Left kidney (tissue), 2 donors: ENCODE results near the gene PISD. TPM values are rescaled to one million over a fixed set of nuclear protein-coding genes. Genes with fewer than 3 reads are reported as not detected.

Experiments
- DNase-seq: peaks from one replicate; pipeline ENCODE4 v3.0.0-alpha.2; 2013
- polyA plus RNA-seq: library from polyadenylated mRNA; unstranded; fragments of 120-200 nt; gene quantifications from one replicate; pipeline ENCODE4 v1.2.1, GENCODE V29; 2013; ENCODE audit not compliant: insufficient read length

The PISD gene
- polyA plus RNA-seq, 1 donor, result 32.5 TPM

DNA sequence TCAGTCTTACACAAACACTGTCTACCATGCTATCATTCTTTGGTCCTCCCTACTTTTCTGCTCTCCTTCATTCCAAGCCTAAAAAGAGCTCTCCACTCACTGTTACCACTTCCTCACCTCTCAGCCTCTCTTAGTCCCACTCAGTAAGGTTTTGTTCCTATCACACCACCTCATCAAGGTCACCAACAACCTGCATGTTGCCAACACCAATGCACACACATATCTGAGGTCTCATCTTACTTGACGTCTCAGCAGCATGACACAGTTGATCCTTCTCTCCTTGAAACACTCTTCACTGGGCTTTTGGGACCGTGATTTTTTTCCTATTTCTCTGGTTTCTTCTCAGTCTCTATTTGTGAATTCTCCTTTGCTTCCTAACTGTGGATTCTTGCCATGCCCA, 8.1 kb downstream of the PISD start:
- DNase-seq, result no peak

DNA sequence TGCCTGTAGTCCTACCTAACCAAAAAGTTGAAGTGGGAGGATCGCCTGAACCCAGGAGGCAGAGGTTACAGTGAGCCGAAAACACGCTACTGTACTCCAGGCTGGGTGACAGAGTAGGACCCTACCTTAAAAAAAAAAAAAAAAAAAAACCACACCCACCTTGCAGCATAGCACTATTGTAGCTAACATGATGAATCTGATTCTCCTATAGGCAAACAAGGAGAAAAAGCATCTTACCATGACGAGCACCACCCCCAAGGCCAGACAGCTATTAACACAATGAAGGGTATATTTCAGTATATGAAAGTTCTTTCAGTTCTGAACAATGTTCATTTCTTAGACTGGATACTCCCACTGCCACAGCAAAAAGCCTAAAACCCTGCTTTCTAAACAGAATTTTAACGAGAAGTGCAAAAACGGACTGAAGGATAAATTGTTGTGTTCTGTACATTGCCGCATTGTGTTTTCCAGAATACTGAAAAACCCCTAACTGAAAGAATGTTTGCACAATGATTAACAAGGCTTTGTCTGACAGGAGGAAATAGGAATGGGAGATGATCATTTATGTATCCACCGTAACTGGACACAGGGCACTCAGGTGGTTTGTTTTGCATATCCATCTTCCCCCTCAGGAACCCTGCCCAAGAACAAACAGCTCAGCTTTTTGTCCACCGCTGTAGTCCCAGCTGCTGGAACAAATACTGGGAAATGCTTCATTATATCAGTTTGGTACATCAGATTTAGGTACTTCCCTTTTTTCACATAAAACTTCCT, 8.9 kb downstream of the PISD start:
- no peak for DNase-seq

DNA sequence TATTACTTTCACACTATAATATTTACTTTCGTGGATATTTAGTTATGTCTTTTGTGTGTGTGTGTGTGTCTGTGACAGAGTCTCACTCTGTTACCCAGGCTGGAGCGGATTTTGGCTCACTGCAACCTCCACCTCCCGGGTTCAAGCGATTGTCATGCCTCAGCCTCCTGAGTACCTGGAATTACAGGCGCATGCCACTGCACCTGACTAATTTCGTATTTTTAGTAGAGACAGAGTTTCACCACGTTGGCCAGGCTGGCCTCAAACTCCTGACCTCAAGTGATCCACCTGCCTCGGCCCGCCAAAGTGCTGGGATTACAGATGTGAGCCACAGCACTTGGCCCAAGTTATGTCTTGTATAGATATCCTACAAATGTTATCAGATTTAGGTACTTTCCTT, 9.9 kb downstream of the PISD start:
- DNase-seq, result no peak

DNA sequence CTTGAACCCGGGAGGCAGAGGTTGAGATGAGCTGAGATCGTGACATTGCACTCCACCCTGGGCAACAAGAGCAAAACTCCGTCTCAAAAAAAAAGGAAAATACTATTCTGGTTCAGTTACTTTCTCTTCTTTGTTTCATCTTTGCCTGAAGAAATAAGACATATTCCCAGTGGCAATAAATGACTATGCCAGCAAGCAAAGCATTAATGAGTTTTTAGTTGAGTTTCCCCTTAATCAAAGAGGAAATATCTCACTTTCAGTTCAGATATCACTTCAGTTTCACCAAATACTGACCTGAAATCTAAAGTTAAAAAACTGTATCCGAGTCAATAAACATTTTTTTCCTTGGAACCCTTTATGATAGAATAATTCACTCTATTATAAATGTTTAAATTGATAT, 10.4 kb downstream of the PISD start:
- no peak for DNase-seq

DNA sequence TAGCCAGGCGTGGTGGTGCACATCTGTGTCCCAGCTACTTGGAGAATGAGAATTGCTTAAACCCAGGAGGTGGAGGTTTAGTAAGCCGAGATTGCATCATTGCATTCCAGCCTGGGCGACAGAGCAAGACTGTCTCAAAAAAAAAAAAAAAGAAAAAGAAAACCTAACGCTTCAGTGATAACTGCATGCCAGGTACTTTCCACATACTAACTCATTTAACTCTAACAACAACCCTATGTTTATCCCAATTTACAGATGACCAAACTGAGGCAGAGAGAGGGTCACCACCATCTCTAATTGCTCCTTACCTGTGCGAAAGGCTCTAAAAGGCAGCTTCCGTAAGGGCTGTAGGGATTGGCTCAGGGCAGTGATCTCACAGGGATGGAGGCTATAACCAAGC, 11.6 kb downstream of the PISD start:
- DNase-seq, result no peak

DNA sequence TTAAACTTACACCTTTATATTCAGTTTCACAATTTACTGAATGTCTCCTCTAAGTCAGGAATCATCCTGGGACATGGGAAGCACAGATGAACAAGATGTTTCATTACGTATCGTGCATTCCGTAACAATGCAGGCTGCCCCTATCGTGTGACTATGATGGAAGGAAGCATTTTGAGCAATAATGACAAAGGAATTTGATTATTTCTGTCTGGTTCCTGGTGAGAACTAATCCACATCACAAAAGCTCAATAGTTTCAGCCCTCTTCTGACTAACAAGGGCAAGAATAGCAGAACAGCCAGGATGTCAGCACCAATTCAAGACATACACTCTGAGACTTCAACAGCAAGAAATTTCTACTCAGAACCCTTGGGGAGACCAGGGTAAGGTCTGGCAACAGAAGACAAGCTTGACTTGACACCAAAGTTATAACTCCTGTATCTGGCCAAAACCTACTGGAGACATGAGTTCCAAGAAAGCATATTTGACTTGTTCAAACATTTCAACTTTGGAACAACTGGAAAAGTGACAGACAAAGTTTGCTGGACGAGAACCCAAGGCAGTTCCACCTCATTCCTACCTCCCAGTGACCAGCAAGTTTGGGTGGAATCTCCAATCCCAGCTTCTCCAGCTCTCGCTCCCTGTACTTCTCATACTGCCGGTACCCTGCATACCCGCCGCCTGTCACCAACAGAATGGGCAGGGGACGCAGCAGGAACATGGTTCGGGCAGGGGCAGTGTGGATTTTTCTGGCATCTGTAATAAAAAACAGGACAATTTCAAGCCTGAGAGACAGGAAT, 14.3 kb downstream of the PISD start:
- no peak for DNase-seq

DNA sequence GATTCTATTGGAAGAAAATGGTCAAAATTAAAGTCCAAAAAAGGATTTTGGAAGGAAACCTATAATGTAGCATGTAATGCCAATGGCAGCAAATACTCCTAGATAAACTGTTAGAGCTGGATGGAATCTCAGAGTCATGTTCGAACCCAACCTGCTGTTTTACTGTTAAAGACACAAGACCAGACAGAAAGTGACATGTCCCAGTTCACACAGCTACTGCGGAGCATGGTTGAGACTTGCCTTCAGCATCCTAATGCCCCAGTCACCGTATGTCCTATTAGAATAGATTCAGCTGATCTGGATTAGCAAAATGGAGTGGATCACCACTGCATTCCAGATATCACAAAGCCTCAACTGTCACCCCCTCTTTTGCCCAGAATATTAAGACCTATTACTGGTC, 14.9 kb downstream of the PISD start:
- no peak for DNase-seq

DNA sequence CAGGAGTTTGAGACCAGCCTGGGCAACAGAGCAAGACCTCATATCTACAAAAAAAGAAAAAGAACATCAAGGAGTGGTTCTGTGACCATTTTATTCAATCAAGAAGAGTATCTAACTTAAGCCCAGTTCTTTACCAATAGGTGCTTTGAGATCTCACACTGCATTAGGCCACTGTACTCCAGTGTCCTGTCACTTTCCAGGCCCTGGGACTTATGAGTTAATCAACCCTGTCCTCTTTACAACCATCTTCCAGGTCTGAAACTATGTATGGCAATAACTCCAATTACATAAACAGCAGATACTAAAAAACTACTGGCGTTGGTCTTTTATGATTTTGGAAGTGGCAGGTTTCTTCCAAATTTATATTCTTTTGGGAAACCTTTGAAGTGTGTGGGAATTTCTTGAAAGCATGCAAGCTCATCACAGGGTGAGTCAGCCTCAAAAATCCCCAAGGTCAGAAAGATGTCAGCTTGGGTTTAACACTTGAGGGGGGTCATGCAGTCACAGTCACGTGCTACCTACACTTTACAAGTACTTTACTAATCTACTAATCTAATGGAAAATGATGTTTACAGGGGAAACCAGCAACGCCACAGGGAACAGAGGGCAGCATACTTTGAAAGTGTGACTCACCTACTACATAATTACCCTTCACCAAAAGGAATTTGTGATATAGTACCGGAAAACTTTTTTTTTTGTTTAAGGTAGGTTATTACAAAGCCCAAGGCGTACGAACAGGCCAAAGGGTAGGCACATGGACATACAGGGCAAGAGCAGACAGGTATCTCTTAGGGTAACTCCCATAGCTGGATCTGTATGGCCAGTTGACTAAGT, 15.6 kb downstream of the PISD start:
- DNase-seq, result no peak

DNA sequence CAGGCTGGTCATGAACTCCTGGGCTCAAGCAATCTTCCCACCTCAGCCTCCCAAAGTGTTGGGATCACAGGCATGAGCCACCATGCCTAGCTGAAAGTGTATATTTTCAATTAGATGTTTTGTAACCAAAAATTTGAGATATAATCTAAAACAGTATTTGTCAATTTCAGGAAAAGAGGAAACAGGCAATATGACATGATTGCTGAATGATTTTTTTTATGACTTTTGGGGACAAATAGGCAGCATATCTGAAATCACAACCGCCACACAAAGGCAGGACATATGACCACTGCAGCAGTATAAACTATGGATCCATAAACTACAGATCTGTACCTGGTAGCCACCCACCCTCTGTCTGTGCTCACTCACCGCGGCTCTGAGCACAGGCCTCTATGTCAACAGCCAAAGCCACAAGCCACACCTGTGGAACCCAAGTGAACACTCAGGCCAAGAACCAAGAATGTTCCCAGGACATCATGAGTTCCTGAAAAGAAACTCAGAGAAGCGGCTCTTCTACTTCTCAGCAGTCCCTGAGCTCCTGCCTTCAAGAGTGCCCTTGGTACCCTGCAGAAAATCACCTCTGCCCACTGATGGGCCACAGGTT, 22.5 kb downstream of the PISD start:
- DNase-seq, result no peak

DNA sequence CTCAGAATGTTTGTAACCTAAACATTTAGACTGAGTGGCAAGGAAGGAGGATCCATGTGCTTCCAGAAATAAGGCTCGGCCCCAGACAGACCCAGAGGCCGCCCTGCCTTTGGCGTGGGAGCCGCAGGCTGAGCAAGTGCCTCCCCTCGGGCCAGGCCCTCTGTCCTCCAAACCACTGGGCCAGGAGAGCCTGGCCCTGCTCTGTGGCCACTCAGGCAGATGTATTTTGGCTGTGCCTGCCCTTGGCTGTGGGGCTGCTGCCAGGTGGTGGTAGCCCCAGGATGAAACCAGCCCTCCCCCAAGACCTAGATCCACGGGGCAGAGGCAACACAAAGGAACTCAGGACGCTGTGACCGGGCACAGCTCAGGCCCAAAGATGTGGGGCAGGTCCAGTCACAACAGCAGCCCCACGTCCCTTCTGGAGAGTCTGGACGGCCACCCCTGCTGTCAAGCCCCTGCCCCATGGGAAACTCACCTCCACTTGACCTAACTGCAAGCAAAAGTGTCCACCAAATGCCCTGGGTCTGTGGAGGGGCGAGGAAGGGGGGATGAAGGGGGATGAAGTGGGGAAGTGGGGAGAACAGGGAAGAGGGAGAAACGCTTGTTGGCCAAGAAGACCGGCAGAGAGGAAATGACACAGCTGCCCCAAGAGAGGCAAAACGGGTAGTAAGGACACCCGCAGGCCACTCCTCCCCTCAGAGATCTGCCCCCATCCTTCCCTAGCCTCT, 24.0 kb downstream of the PISD start:
- no peak for DNase-seq

DNA sequence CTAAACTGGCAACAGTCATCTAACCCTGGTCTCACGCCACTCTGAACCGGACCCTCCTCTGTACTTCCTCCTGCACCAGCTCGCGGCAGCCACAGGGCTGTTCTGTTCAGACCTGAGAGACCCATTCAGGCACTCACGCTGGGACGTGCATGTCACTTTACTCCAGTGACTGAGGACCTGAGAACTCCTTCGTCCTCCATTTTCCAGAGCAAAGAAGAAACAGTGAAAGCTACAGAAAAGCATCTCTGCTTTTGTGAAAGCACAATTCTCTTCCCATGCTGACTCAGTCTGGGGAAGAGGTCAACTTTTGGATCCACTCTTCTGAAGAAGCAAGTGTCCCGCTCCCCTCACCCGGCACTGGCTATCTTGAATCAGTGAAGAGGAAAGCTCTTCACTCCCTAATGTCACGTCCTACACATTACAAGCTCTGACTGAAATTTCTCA, 24.5 kb downstream of the PISD start:
- no peak for DNase-seq

DNA sequence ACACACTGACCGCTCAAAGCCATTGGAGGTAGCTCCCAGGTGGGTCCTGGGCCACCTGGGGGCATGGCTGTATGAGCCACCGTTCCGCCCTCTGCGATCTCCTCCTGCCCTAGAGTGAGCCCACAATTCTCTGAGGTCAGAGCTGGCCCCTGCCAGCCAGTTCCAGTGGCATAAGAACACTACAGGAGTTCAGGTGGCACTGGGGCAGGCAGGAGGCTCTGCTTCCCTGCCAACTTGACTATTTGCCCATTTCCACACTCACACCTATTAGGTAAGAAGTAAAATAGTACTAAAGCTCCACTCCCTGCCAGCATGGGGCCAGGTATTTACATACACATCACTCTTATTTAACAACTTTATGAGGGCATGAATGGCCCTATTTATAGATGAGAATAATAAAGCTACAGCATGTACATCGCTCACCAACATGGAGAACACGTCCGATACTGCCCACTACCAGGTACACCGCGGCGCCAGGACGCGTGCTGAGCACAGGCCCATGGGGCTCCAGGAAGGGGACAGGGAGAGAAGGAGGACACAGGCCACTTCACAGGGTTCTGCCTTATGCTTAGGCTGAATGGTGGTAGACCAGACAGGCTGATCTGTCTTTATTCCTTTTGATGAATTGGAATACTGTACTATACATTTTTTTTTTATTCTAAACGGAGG, 26.2 kb downstream of the PISD start:
- no peak for DNase-seq

DNA sequence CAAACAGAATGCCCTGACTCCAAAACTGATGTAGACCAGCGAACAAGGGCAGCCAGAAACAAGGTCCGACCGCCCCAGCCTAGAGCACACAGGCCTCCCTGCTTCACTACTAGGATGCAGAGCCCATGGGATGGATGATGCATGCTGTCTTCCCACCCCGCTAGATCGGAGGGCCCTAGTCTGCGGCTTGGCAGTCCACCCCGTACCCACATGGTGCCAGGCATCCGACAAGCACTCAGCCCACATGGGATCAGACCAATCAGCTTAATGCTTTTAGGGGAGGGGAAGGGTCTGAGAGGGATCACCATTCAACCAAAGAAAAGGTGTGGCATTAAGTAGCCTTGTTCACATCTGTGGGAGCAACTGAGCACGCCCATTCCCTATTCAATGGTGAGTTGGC, 30.6 kb downstream of the PISD start:
- no peak for DNase-seq

DNA sequence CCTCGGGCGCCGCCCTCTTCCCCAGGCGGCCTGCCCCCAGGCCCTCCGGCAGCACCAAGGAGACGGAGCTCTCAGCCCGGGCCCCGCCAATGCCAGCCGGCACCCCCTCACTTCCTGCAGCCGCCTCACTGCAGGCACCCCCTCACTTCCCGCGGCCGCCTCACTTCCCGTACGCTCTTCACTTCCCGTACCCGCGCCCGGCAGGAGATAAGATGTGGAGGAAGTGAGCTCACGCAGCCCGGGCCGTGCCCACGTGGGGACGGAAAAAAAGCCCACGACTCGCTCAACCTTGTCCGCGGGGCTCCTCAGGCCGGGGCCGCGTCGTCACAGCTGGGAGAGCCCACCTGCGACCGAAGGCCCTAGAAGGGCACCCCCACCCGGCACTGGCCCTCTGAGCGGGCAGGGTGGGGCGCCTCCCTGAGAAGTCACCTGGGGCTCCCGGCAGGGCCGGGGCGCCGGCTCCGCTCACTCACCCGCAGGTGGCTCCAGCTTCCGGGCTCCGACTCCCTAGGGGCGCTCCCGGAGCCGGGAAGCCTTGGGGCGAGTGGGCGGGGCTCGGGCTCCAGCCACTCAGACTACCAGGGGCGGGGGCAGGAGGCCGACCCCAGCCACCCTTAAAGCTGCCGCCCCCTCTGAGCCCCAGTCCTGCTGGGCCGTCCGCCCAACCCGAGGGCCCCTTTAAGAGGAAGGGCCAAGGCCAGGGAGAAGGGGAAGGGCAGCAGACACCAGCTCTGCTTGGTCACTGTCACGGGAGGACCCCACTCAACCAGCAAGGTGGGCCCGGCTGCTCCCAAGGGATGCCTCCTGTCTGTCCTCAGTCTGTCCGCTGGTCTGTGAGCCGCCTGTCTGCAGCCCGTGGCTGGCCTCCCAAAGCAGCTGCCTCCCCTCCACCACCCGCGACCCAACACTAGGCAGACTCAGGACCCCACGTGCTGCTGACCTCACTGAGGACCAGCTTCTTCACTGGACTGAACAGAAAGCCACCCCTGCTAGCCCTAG, 31.4 kb downstream of the PISD start:
- peak; percentile 68 for DNase-seq

DNA sequence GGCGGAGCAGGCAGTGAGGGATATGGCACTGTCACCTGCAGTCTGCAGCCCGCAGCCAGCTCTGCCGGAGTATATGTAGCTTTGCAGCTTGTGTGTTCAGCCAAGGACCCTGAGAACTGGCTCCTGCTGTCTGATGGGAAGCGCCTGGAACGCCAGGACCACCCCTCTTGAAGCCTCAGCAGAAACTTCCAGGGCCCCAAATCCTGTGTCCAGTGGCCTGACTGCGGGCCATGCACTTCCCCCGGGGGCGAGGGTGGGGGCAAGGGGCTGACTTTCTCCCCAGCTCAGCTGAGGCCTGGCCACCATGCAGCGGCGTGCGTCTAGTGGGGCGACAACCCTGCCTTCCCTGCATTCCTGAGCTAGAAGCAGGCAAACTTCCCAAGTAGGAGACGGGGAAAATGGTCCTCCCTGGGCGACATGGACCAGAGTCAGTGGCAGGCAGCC, 32.3 kb downstream of the PISD start:
- no peak for DNase-seq

DNA sequence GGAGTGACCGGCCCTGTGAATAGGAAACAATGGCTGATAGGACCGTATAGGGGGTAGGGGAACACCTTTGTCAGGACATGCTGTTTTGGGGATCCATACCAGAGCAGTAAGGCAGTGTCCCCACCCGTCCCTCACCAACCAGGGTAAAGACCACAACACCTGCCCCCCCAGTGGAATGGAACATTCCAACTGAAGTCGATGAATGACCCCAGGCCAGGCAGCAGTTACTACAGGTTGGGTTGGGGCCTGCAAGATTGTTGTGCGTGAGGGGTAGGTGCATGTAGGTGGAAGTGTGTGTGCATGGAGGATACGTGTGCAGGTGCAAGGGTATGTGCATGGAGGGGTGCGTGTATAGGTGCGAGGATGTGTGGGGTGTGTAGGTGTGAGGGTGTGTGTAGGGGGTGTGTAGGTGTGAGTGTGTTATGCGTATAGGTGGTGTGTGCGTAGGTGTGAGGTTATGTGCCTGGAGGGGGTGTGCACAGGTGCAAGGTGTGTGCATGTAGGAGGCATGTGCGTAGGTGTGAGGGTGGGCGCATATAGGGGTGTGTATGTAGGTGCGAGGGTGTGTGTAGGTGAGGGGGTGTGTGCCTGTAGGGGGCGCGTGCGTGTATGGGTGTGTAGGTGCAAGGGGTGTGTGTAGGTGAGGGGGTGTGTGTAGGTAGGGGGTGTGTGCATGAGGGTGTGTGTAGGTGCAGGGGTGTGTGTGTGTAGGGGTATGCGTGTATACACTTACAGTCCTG, 32.9 kb downstream of the PISD start:
- DNase-seq, result no peak

DNA sequence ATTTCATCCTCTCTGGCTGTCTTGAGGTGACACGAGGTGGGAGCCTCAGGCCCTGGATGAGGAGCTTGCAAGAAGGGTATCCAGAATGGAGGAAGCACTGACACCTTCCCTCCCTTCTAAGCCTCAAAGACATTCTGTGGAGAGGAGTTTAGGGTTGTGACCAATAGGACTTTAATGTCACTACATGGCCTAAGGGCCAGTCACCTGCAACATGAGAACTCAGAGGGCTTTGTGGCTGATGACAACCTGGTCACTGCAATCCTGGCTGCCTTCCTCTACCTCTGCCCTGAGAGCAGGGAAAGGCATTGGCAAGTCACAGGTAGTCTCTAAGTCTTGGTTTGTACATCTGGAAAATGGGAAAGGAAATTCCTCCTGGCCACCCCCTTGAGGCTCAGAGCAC, 33.7 kb downstream of the PISD start:
- no peak for DNase-seq

DNA sequence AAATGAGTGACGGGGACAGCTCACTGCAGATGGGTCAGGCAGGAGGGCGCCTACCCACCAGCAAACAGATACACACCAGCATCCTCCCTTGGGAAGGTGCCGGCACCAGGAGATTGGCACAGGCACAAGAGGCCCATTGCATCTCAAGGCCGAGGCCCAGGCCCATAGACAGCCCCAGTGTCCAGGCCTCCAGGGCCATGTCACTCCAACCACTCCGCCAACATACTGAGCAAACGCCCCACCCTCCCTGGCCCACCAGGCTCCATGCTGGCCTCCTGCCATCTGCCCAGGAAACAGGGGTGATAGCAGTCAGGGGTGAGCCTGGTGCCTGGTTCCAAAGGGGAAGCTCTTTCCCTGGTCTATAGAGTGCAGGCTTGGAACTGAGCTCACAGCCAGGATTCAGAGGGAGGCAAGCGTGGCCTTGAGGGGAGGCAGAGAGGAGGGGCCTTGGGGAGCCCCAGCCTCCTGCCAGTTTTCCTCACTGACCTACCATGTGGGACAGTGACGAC, 34.7 kb downstream of the PISD start:
- no peak for DNase-seq
